HepG2 (cell line): ENCODE measurements around the gene C10orf67. TPM values are rescaled to one million over a fixed set of nuclear protein-coding genes. Genes with fewer than 3 reads are reported as not detected.

Source experiments
- ARNTL ChIP-seq: sonication (generic); formaldehyde crosslinking; IDR thresholded peaks from 2 replicates; pipeline ENCODE4 v1.4.0; 2020; ENCODE audit warnings: mild to moderate bottlenecking, missing genetic modification reagents
- CSRNP1 ChIP-seq: sonication (generic); formaldehyde crosslinking; IDR thresholded peaks from 2 replicates; pipeline ENCODE4 v1.8.1; 2023; ENCODE audit warnings: mild to moderate bottlenecking, missing genetic modification reagents
- ELF4 ChIP-seq: sonication (generic); formaldehyde crosslinking; IDR thresholded peaks from 2 replicates; pipeline ENCODE4 v1.5.0; 2020; ENCODE audit warnings: missing genetic modification reagents, mild to moderate bottlenecking, moderate library complexity, borderline replicate concordance
- ETV5 ChIP-seq: IDR thresholded peaks from 2 replicates; pipeline ENCODE4 v1.6.1; 2018; ENCODE audit warnings: missing biosample characterization, missing genetic modification reagents, inconsistent platforms, borderline replicate concordance
- GABPB1 ChIP-seq: IDR thresholded peaks from 2 replicates; pipeline ENCODE4 v1.6.1; 2016; ENCODE audit warnings: mild to moderate bottlenecking, missing genetic modification reagents, moderate library complexity, missing compliant biosample characterization
- GFI1 ChIP-seq: sonication (generic); formaldehyde crosslinking; IDR thresholded peaks from 2 replicates; pipeline ENCODE4 v1.5.0; 2020; ENCODE audit warnings: missing genetic modification reagents, mild to moderate bottlenecking, borderline replicate concordance
- GZF1 ChIP-seq: sonication (generic); formaldehyde crosslinking; IDR thresholded peaks from 2 replicates; pipeline ENCODE4 v1.5.1; 2020; ENCODE audit warnings: mild to moderate bottlenecking, missing genetic modification reagents
- HNF1A ChIP-seq, 2 experiments: sonication (generic) in 1 of 2; formaldehyde crosslinking in 1 of 2; IDR thresholded peaks; 2 replicates each; pipeline versions ENCODE4 v1.4.0 to v1.6.1; 2016 to 2020; ENCODE audit warnings: borderline replicate concordance in 1 of 2, low read depth in 1 of 2, mild to moderate bottlenecking in 1 of 2, missing genetic modification reagents in 1 of 2
- HOXA5 ChIP-seq: sonication (generic); formaldehyde crosslinking; IDR thresholded peaks from 2 replicates; pipeline ENCODE4 v1.4.0; 2020; ENCODE audit warnings: missing genetic modification reagents
- KLF11 ChIP-seq: IDR thresholded peaks from 2 replicates; pipeline ENCODE4 v1.6.1; 2016; ENCODE audit warnings: missing compliant biosample characterization
- MLX ChIP-seq: IDR thresholded peaks from 2 replicates; pipeline ENCODE4 v1.6.1; 2016
- NR2F1 ChIP-seq, 2 experiments: fragments of 450-650 bp in 1 of 2; formaldehyde crosslinking in 1 of 2; IDR thresholded peaks; 2 replicates each; pipeline versions ENCODE4 v1.5.0 to v1.6.1; 2016 to 2020; ENCODE audit warnings: mild to moderate bottlenecking in 1 of 2, missing compliant biosample characterization in 1 of 2, missing genetic modification reagents in 1 of 2, moderate library complexity in 1 of 2
- SIN3B ChIP-seq: fragments of 150-350 bp; IDR thresholded peaks from 2 replicates; pipeline ENCODE4 v1.6.1; 2014; ENCODE audit warnings: low read length
- SP1 ChIP-seq, 2 experiments: fragments of 450-650 bp in 1 of 2; sonication (generic) in 1 of 2; formaldehyde crosslinking in 1 of 2; IDR thresholded peaks; 2 replicates each; pipeline versions ENCODE4 v1.4.0 to v1.6.1; 2016 to 2020; ENCODE audit warnings: missing genetic modification reagents in 1 of 2
- UBTF ChIP-seq: sonication (generic); formaldehyde crosslinking; IDR thresholded peaks from 2 replicates; pipeline ENCODE4 v1.4.0; 2020; ENCODE audit warnings: mild to moderate bottlenecking, missing genetic modification reagents
- ZBTB26 ChIP-seq: IDR thresholded peaks from 2 replicates; pipeline ENCODE4 v1.6.1; 2016; ENCODE audit warnings: missing compliant biosample characterization, missing genetic modification reagents, borderline replicate concordance
- ZBTB38 ChIP-seq: sonication (generic); formaldehyde crosslinking; IDR thresholded peaks from 2 replicates; pipeline ENCODE4 v1.5.1; 2020; ENCODE audit warnings: mild to moderate bottlenecking, missing genetic modification reagents
- ZFP1 ChIP-seq: IDR thresholded peaks from 2 replicates; pipeline ENCODE4 v1.6.1; 2016
- ZNF263 ChIP-seq: sonication (generic); formaldehyde crosslinking; IDR thresholded peaks from 2 replicates; pipeline ENCODE4 v1.4.0; 2020; ENCODE audit warnings: missing genetic modification reagents
- ZNF282 ChIP-seq: fragments of 450-650 bp; IDR thresholded peaks from 2 replicates; pipeline ENCODE4 v1.6.1; 2018; ENCODE audit not compliant: partially characterized antibody
- ZNF766 ChIP-seq: sonication (generic); formaldehyde crosslinking; IDR thresholded peaks from 2 replicates; pipeline ENCODE4 v1.5.0; 2020; ENCODE audit warnings: missing genetic modification reagents, borderline replicate concordance
- ZNF780A ChIP-seq: sonication (generic); formaldehyde crosslinking; IDR thresholded peaks from 2 replicates; pipeline ENCODE4 v1.8.0; 2022; ENCODE audit warnings: mild to moderate bottlenecking, missing genetic modification reagents, moderate library complexity
- polyA plus RNA-seq, 8 experiments: library from polyadenylated mRNA; depleted of rRNA in 3 of 8; stranded (reverse) in 7 of 8; unstranded in 1 of 8; fragments of >200 nt; fragmentation: Illumina TruSeq in 4 of 8; extraction: Trizol in 4 of 8; gene quantifications; 2 replicates each; pipeline versions ENCODE4 v1.2.1 to v1.2.3, GENCODE V29; 2011 to 2016; ENCODE audit warnings: low read depth in 4 of 8, missing spikeins in 1 of 8, mixed read lengths in 1 of 8; ENCODE audit not compliant: insufficient read depth in 1 of 8
- total RNA-seq, 5 experiments: library from RNA; depleted of rRNA; stranded (reverse); fragments of >200 nt; fragmentation: Illumina TruSeq; extraction: Trizol; gene quantifications; 2 replicates each; pipeline ENCODE4 v1.2.3, GENCODE V29; 2016; ENCODE audit warnings: low read depth in 1 of 5

Gene C10orf67
- total and polyA plus RNA-seq, 2 of the 13 experiments (the other 11 are each of a cell fraction or from before 2014, with no cell fraction given), result not detected

GRCh38 chr10:23253780-23254179 is 90.8 kb downstream of the C10orf67 start (continued):
- TF ChIP-seq ZBTB38, result no peak
- TF ChIP-seq SIN3B, result no peak
- no peak for TF ChIP-seq GFI1 (CRISPR knock-in tag)
- no peak for TF ChIP-seq SP1 (IDR thresholded peaks at IDR 0.05)
- TF ChIP-seq SP1 (CRISPR knock-in tag; IDR thresholded peaks at IDR 0.05), result no peak
- no peak for TF ChIP-seq ARNTL (CRISPR knock-in tag)
- no peak for TF ChIP-seq CSRNP1 (CRISPR knock-in tag)
- TF ChIP-seq ZFP1 (CRISPR knock-in tag), result no peak
- TF ChIP-seq ZNF780A (CRISPR knock-in tag), result no peak
- TF ChIP-seq GABPB1 (CRISPR knock-in tag), result no peak
- TF ChIP-seq KLF11 (CRISPR knock-in tag), result no peak
- no peak for TF ChIP-seq HOXA5 (CRISPR knock-in tag)
- no peak for TF ChIP-seq HNF1A (IDR thresholded peaks at IDR 0.05; ENCODE audit: low read depth)
- TF ChIP-seq HNF1A (CRISPR knock-in tag; IDR thresholded peaks at IDR 0.05; ENCODE audit: borderline replicate concordance), result no peak
- TF ChIP-seq ELF4, result no peak
- no peak for TF ChIP-seq ZBTB26
- TF ChIP-seq NR2F1 (CRISPR knock-in tag; IDR thresholded peaks at IDR 0.05), result no peak
- no peak for TF ChIP-seq ZNF282
- no peak for TF ChIP-seq ETV5 (CRISPR knock-in tag)
- no peak for TF ChIP-seq GZF1
- TF ChIP-seq UBTF, result no peak
- TF ChIP-seq ZNF263 (CRISPR knock-in tag), result no peak
- no peak for TF ChIP-seq ZNF766 (CRISPR knock-in tag)
- no peak for TF ChIP-seq MLX (CRISPR knock-in tag)
